Right atrium auricular region (tissue), 2 donors: ENCODE data around the gene ARID2. TPM values are rescaled to one million over a fixed set of nuclear protein-coding genes. Genes with fewer than 3 reads are reported as not detected.

ENCODE experiments used
- DNase-seq: peaks from one replicate; pipeline ENCODE4 v3.0.0-alpha.2; 2019; ENCODE audit warnings: low spot score
- H3K27ac ChIP-seq, 2 donors: fragments of 200-600 bp; sonication (generic); 1 replicate in 1 of 2; 2 replicates in 1 of 2; pipeline ENCODE4 v1.5.1; 2016 to 2019
- H3K27me3 ChIP-seq, 2 donors: fragments of 200-600 bp; sonication (generic); one replicate each; pipeline versions ENCODE4 v1.5.1 to v1.6.0; 2017 to 2019
- H3K36me3 ChIP-seq: fragments of 200-600 bp; sonication (generic); one replicate; pipeline ENCODE4 v1.5.1; 2016
- H3K4me1 ChIP-seq, 2 donors: fragments of 200-600 bp; sonication (generic); one replicate each; pipeline versions ENCODE4 v1.5.1 to v1.6.0; 2017 to 2019
- H3K4me3 ChIP-seq, 2 donors: fragments of 200-600 bp; sonication (generic); 1 replicate in 1 of 2; 2 replicates in 1 of 2; pipeline ENCODE4 v1.5.1; 2017 to 2019; ENCODE audit warnings: mild to moderate bottlenecking in 1 of 2, moderate library complexity in 1 of 2
- H3K9me3 ChIP-seq, 2 donors: fragments of 200-600 bp; sonication (generic); one replicate each; pipeline ENCODE4 v1.5.1; 2019
- CTCF ChIP-seq, 2 donors: fragments of 200-600 bp; sonication (generic); IDR thresholded peaks; one replicate each; pipeline ENCODE4 v1.5.1; 2019; ENCODE audit warnings: antibody characterized with exemption in 2 of 2
- total RNA-seq, 2 donors: library from RNA; depleted of rRNA; stranded (reverse); fragments of >200 nt; gene quantifications; one replicate each; pipeline ENCODE4 v1.1.0, GENCODE V29; 2016

Gene ARID2
- total RNA-seq, 2 donors from 2014 or later: 13.7 to 19.5 TPM

DNA sequence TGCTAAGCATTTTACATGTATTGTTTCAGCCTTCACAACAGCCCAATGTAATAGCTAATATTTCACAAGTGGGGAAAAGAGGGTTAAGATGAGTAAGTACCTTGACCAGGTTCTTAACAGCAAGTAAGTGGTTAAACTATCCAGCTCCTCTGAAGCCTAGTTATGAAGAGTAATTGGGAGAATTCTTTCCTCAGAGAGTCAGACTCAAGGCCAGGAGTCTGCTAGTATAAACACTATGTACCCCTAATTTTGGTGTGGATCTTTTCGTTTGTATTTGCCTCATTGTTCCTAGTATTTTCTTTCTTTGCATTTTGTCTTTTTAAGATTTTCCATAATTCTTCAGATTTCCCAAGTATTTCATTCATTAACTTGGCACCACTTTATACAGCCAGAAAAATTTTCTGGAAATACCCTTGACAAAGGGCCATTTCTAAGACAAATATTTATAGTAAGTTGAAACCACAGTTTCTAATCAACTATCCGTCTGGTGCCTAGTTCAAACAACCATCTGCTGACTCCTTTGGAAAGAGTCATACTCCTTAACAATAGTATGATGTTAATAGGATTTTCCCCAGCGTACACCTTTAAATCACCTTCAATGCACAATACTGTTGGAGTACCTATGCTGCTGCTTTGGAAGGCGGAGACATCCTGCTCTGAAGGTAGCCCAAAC, 179.7 kb downstream of the ARID2 start:
- Histone ChIP-seq H3K9me3 (no peaks in the 10 kb centered on the region), H3K36me3 (peaks cover 8% of the 10 kb centered on the region), H3K4me1 (no peaks in the 10 kb centered on the region), H3K4me3 (no peak overlapping the region), H3K27me3 (no peaks in the 10 kb centered on the region), H3K27ac (no peak overlapping the region)
- DNase-seq: no peak
- TF ChIP-seq CTCF (IDR thresholded peaks at IDR 0.05): no peak

DNA sequence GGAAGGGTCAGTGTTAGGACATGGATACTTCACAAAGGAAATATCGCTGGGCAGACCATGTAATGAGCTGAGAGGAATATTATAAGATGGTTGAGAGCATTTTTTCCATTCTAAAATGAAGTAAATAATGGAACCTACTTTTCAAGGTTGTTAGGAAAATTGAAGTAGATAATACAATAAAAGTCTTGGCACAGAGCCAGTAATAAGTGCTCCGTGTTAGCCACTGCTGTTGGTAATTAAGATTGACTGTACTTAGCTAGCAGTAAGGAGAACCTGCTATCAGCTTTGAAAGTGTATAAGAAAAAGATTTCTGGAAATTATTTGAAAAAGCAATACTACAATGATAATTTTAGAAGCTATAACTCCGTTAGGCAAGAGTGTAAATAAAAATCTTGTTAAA, 183.3 kb downstream of the ARID2 start:
- no peak overlapping the region for H3K27ac ChIP-seq
- TF ChIP-seq CTCF (IDR thresholded peaks at IDR 0.05): no peak

GRCh38 chr12:45913631-45914030, 184.1 kb downstream of the ARID2 start:
- no peak overlapping the region for H3K27ac ChIP-seq
- H3K27me3 ChIP-seq: no peaks in the 10 kb centered on the region
- H3K4me3 ChIP-seq: no peak overlapping the region
- no peak for DNase-seq
- H3K36me3 ChIP-seq: peaks cover 7% of the 10 kb centered on the region
- no peak for TF ChIP-seq CTCF (IDR thresholded peaks at IDR 0.05)
- H3K4me1 ChIP-seq: no peaks in the 10 kb centered on the region
- H3K9me3 ChIP-seq: no peaks in the 10 kb centered on the region

More for the DNA sequence above, 183.3 kb downstream of the ARID2 start:
- Histone ChIP-seq H3K36me3 (no peaks in the 10 kb centered on the region), H3K4me3 (no peak overlapping the region), H3K9me3 (no peaks in the 10 kb centered on the region), H3K27me3 (no peaks in the 10 kb centered on the region), H3K4me1 (no peaks in the 10 kb centered on the region)
- DNase-seq: no peak

- TF ChIP-seq CTCF (IDR thresholded peaks at IDR 0.05): no peak
- no peak overlapping the region for H3K4me3 ChIP-seq
- H3K9me3 ChIP-seq: no peaks in the 10 kb centered on the region
- H3K27me3 ChIP-seq: no peaks in the 10 kb centered on the region
- H3K4me1 ChIP-seq: no peaks in the 10 kb centered on the region
- H3K36me3 ChIP-seq: peaks cover 9% of the 10 kb centered on the region
- no peak for DNase-seq
- no peak overlapping the region for H3K27ac ChIP-seq
Measured at GRCh38 chr12:45914090-45914489, 184.6 kb downstream of the ARID2 start.

DNA sequence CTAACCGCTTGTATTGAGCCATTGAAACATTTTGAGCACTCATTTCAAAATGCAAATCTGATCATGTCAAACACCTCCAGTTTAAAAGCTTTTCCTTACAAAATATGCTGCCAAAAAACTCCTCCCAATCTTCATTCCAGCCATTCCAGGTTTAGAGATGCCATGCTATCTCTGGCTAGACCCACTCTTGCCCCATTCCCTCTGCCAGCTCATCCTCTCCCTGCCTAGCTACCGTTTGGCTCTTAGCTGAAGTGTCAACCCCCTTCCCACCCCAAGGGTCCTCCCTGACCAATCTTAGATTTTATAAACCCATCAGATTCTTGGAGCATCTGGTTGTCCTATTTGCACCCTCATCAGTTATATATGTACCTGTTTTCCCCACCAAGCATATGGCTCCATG, 185.9 kb downstream of the ARID2 start:
- TF ChIP-seq CTCF (IDR thresholded peaks at IDR 0.05): no peak
- no peak for DNase-seq
- H3K9me3 ChIP-seq: no peaks in the 10 kb centered on the region
- peaks cover 12% of the 10 kb centered on the region for H3K36me3 ChIP-seq
- no peaks in the 10 kb centered on the region for H3K4me1 ChIP-seq
- no peak overlapping the region for H3K4me3 ChIP-seq
- H3K27me3 ChIP-seq: no peaks in the 10 kb centered on the region
- no peak overlapping the region for H3K27ac ChIP-seq

DNA sequence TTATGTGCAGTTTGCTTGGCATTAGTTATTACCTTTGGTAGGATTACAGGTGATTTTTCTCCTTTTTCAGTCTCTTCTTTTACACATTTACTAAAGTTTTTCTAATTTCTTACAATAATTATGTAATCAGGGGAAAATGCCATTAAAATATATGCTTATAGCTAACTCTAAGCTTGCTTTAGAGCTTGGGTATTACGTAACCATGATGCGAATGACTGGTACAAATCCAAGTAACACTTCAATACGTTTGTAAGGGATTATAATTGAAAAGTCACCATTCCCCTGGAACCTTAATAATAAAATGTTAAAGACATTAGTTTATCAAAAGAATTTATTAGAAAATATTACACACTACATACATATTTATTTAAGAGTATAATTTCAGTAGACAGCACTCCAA, 189.3 kb downstream of the ARID2 start:
- no peak for DNase-seq

More for the DNA sequence above, 189.3 kb downstream of the ARID2 start:
- Histone ChIP-seq H3K27me3 (no peaks in the 10 kb centered on the region), H3K27ac (no peak overlapping the region), H3K36me3 (peaks cover 42% of the 10 kb centered on the region), H3K4me3 (no peak overlapping the region), H3K4me1 (no peaks in the 10 kb centered on the region), H3K9me3 (no peaks in the 10 kb centered on the region)
- no peak for TF ChIP-seq CTCF (IDR thresholded peaks at IDR 0.05)
